Colonic mucosa (tissue), 4 donors: ENCODE data around the gene COPS8. TPM values are rescaled to one million over a fixed set of nuclear protein-coding genes. Genes with fewer than 3 reads are reported as not detected.

Experiments used
- DNase-seq: peaks from one replicate; pipeline ENCODE4 v3.0.0-alpha.2; 2020
- H3K27ac ChIP-seq: fragments of 200-600 bp; one replicate; pipeline ENCODE4 v1.8.0; 2021
- H3K27me3 ChIP-seq: fragments of 200-600 bp; one replicate; pipeline ENCODE4 v1.8.0; 2021
- H3K36me3 ChIP-seq: fragments of 200-600 bp; one replicate; pipeline ENCODE4 v1.8.0; 2021
- H3K4me1 ChIP-seq: fragments of 200-600 bp; one replicate; pipeline ENCODE4 v1.8.0; 2021; ENCODE audit warnings: mild to moderate bottlenecking
- H3K4me3 ChIP-seq: fragments of 200-600 bp; one replicate; pipeline ENCODE4 v1.8.0; 2021
- H3K9ac ChIP-seq, 2 donors: one replicate each; pipeline ENCODE4 v1.7.0; 2013; ENCODE audit warnings: control low read depth in 2 of 2, low read depth in 2 of 2, low read length in 2 of 2
- H3K9me3 ChIP-seq: fragments of 200-600 bp; one replicate; pipeline ENCODE4 v1.8.0; 2021
- CTCF ChIP-seq: fragments of 200-600 bp; IDR thresholded peaks from one replicate; pipeline ENCODE4 v1.8.0; 2022; ENCODE audit warnings: antibody characterized with exemption, mild to moderate bottlenecking
- intact Hi-C: fragments of 100-400 bp; cut with DNase I; formaldehyde crosslinking; loops from one replicate; pipeline ENCODE4 v1.14.1; 2022
- total RNA-seq, 2 donors: library from RNA; stranded (reverse); fragmentation: NEBNext Ultra II Directional in 1 of 2; extraction: Animal tissue kit (Norgen Biotek cat#: 25700) in 1 of 2; gene quantifications; one replicate each; pipeline ENCODE4 v1.2.1, GENCODE V29; 2021
- donor health status: healthy.
- donor health status: DM: no; HTN: no; CAD: no.
- donor health status: DM: no; HTN: no; CAD: no.

Gene COPS8
- total RNA-seq, 2 donors from 2014 or later, result 28.2 to 28.4 TPM

GRCh38 chr2:237102428-237102827, 16.7 kb downstream of the COPS8 start:
- no peaks in the 10 kb centered on the region for H3K4me1 ChIP-seq
- no peak overlapping the region for H3K4me3 ChIP-seq
- no peaks in the 10 kb centered on the region for H3K9me3 ChIP-seq
- TF ChIP-seq CTCF, result no peak
- intact Hi-C loops, result no loop called here
- no peak overlapping the region for H3K9ac ChIP-seq
- no peaks in the 10 kb centered on the region for H3K27me3 ChIP-seq
- peaks cover 17% of the 10 kb centered on the region for H3K36me3 ChIP-seq
- DNase-seq, result no peak
- no peak overlapping the region for H3K27ac ChIP-seq

DNA sequence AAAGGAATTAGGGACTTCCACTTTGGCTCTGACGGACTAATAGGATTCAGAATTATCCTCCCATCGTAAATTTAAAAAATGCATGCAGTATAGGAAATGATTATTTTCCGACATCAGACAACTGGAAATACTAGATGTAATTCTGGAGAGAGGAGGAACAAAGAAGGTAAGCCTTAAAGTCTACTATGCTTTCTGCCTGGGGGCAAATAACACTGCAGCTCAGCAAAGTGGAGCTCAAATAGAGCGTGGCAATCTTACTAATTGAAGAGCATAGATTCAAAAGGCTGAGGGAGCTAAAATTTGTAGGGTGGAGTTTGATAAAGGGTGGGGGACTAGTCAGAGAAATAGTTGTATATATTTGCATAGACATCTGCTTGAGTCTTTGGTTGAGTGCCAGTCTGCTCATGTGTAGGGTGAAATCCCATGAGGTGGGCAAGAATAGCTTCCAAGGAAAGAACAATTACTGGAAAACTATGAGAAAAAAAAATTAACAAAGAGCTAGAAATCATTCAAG, 23.8 kb downstream of the COPS8 start:
- H3K9ac ChIP-seq, result no peak overlapping the region
- no peaks in the 10 kb centered on the region for H3K9me3 ChIP-seq
- H3K4me1 ChIP-seq, result no peaks in the 10 kb centered on the region
- H3K4me3 ChIP-seq, result no peak overlapping the region
- DNase-seq, result no peak
- intact Hi-C loops, result no loop called here
- H3K27ac ChIP-seq, result no peak overlapping the region
- H3K36me3 ChIP-seq, result no peaks in the 10 kb centered on the region
- no peak for TF ChIP-seq CTCF
- H3K27me3 ChIP-seq, result no peaks in the 10 kb centered on the region

- no peaks in the 10 kb centered on the region for H3K36me3 ChIP-seq
- no peak overlapping the region for H3K9ac ChIP-seq
- H3K27ac ChIP-seq, result no peak overlapping the region
- intact Hi-C loops, result no loop called here
- no peaks in the 10 kb centered on the region for H3K27me3 ChIP-seq
- H3K4me1 ChIP-seq, result no peaks in the 10 kb centered on the region
- no peak for TF ChIP-seq CTCF
- no peak for DNase-seq
- H3K9me3 ChIP-seq, result no peaks in the 10 kb centered on the region
- H3K4me3 ChIP-seq, result no peak overlapping the region
Observed at GRCh38 chr2:237113026-237113795, 27.5 kb downstream of the COPS8 start.

DNA sequence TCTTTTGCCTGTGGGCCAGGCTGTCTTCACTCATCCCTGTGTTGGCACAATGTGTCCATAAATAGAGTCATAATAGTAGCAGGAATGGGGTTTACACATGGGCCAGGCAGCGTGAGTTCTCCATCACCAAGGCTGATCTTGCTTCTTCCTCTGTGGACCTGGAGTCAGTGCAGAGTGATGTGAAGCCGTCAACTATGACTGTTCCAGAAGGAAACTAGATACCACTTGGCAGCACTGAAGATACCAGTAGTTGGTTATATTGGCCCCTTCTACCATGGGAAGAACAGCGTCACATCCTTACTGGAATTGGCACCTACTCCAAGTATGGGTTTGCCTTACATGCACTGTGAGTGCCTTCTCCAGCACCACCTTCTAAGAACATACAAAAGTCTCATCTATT, 30.2 kb downstream of the COPS8 start:
- Histone ChIP-seq H3K4me3 (no peak overlapping the region), H3K27ac (no peak overlapping the region), H3K27me3 (no peaks in the 10 kb centered on the region), H3K9ac (no peak overlapping the region), H3K4me1 (no peaks in the 10 kb centered on the region), H3K36me3 (no peaks in the 10 kb centered on the region), H3K9me3 (no peaks in the 10 kb centered on the region)
- DNase-seq, result no peak
- intact Hi-C loops, result no loop called here
- TF ChIP-seq CTCF, result no peak

GRCh38 chr2:237116431-237116830, 30.7 kb downstream of the COPS8 start:
- Histone ChIP-seq H3K9me3 (no peaks in the 10 kb centered on the region), H3K36me3 (no peaks in the 10 kb centered on the region), H3K27me3 (no peaks in the 10 kb centered on the region), H3K9ac (no peak overlapping the region), H3K4me1 (no peaks in the 10 kb centered on the region), H3K27ac (no peak overlapping the region), H3K4me3 (no peak overlapping the region)
- TF ChIP-seq CTCF, result no peak
- no peak for DNase-seq
- intact Hi-C loops, result no loop called here
